Coronary artery (tissue), 2 donors: ENCODE data around the gene FGGY.
"Not testable (repeated sequence)": the region's sequence is repeated elsewhere in the genome, so short reads cannot be mapped to it uniquely, and the experiment has no call there.

ENCODE experiments used
- DNase-seq: peaks from one replicate; pipeline ENCODE4 v3.0.0-alpha.2; 2017; ENCODE audit warnings: low spot score
- H3K27ac ChIP-seq, 2 donors: fragments of 200-600 bp; sonication (generic); one replicate each; pipeline ENCODE4 v1.5.1; 2016 to 2019
- H3K4me3 ChIP-seq: fragments of 200-600 bp; sonication (generic); 2 replicates; pipeline ENCODE4 v1.5.1; 2016; ENCODE audit warnings: mild to moderate bottlenecking, moderate library complexity
- TF ChIP-seq, protein P1 (sequence below): fragments of 200-600 bp; sonication (generic); IDR thresholded peaks from one replicate; pipeline ENCODE4 v1.5.1; 2019; ENCODE audit warnings: antibody characterized with exemption

FGGY gene

DNA sequence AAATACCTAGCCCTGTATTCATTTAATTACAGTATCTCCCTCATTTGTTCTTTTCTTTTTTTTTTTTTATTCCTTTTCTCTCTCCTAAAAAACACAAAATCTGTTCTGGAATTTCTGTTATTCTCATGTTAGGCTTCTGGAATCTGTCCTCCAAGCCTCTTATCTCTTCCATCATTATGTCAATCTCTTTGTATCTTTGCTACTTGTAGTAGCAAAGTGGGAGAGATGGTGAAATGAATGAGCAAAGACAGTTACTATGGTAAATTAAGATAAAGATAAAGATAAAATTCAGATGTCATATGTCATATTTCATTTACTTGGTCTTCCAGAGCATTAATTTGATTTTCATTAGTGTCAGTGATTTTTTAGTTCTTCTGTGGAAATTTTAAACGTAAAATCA lies 155.1 kb downstream of the FGGY start:
- Histone ChIP-seq H3K27ac (no peak overlapping the region), H3K4me3 (no peak overlapping the region)
- DNase-seq, result no peak
- TF ChIP-seq, protein P1, sequence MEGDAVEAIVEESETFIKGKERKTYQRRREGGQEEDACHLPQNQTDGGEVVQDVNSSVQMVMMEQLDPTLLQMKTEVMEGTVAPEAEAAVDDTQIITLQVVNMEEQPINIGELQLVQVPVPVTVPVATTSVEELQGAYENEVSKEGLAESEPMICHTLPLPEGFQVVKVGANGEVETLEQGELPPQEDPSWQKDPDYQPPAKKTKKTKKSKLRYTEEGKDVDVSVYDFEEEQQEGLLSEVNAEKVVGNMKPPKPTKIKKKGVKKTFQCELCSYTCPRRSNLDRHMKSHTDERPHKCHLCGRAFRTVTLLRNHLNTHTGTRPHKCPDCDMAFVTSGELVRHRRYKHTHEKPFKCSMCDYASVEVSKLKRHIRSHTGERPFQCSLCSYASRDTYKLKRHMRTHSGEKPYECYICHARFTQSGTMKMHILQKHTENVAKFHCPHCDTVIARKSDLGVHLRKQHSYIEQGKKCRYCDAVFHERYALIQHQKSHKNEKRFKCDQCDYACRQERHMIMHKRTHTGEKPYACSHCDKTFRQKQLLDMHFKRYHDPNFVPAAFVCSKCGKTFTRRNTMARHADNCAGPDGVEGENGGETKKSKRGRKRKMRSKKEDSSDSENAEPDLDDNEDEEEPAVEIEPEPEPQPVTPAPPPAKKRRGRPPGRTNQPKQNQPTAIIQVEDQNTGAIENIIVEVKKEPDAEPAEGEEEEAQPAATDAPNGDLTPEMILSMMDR, result no peak

DNA sequence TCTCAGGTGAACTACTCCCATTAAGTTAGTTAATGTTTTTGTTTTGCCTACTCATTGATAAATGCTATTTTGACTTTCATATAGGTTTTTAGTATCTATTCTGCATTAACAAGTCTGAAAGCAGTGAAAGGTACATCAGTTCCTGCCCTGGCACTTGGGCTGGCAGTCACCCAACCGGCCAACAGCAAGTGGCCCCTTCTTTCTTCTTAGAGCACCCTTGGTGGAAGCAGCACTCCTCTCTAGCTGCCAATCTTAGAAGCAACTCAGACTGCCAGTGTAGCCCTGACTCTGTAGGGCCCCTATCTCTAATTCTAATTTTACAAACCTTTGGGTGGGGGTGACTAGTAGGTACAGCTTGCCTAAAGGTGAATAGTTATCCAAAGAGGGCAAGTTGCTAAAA lies 155.7 kb downstream of the FGGY start:
- no peak overlapping the region for H3K4me3 ChIP-seq
- DNase-seq, result no peak
- TF ChIP-seq, protein P1, result no peak
- H3K27ac ChIP-seq, result no peak overlapping the region

DNA sequence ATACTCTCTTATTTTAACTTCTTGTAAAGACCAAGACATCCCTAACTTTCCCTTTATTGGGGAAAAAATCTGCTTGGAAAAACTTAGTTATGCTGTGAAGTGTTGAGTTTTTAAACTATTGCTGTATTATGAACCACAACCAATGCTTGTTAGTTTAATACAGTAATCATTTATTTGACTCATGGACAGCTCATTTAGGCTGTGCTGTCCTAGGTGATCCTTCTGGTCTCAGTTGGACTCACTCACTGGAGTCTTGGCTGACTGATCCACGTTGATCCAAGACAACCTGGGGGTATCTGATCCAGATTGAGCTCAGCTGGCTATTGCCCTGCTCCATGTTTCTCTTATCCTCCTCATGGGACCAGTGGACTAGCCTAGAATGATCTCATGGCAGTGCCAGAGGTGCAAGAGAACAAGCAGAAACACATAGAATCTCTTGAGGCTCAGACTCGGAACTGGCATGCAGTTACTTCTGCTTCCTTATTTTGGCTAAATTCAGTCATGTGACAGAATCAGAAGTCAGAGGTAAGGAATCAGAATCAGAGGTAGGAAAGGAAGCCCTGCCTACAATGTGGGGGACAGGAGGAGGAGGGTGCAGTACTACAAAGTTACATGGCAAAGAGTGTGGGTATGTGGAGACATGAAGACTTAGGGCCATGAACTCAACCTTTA lies 156.5 kb downstream of the FGGY start:
- Histone ChIP-seq H3K27ac (no peak overlapping the region), H3K4me3 (no peak overlapping the region)
- TF ChIP-seq, protein P1, result no peak
- DNase-seq, result no peak

DNA sequence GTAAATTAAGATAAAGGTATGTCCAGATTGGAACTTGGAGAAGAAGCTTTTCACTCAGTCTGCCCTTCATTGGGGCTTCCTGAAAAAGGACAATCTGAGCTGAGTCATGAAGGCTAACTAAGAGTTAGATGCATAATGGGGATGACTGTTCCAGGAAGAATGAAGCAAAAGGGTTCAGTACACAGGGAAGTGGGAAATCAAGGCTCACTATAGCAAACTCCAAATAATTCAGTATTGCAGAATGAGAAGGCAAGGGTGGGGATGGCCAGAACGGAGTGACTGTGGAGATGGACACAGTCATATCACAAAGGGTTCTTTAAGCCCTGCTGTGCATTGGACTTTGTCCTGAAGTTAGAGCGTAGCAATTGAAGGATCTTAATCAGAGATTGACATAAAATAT lies 158.3 kb downstream of the FGGY start:
- H3K27ac ChIP-seq, result no peak overlapping the region
- no peak overlapping the region for H3K4me3 ChIP-seq
- TF ChIP-seq, protein P1, result no peak
- no peak for DNase-seq

DNA sequence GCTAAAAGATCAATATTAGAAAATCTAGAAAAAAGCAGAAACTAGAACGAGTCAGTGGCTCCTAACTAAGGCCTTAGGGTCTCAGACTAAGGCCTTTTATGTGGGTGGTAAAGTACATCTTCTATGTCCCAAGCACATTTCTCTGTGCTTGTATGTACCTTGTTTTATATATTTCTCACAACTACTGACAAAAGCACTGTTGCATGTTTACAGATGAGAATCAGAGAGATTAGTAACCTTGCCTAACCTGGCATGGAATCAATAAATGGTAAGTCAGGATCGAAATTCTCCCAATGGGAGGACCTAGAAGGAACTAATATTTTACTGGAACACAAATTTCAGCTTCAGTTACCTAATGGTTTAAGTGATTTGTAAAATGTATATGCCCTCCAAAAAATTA lies 160.9 kb downstream of the FGGY start:
- Histone ChIP-seq H3K27ac (no peak overlapping the region), H3K4me3 (no peak overlapping the region)
- TF ChIP-seq, protein P1, result no peak
- no peak for DNase-seq

DNA sequence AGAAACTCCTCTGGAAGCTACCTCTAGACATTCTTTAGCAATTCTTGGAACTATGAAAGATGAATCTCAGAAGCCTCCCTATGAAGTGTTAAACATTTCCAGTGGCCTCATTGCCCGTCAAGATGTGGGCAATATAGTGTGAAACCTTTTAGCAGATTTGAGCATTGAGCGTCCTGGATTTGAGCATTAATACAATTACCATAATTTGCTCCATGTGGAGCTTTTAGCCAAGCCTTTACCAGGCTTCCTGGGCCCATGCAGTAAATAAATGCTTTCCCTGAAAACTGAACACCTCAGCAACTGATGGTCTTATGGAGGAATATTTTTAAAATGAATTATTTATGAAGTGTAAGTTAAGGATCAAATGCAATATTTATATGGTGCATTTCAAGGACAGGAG lies 162.0 kb downstream of the FGGY start:
- DNase-seq, result no peak
- Histone ChIP-seq H3K4me3 (no peak overlapping the region), H3K27ac (no peak overlapping the region)
- TF ChIP-seq, protein P1, result no peak

DNA sequence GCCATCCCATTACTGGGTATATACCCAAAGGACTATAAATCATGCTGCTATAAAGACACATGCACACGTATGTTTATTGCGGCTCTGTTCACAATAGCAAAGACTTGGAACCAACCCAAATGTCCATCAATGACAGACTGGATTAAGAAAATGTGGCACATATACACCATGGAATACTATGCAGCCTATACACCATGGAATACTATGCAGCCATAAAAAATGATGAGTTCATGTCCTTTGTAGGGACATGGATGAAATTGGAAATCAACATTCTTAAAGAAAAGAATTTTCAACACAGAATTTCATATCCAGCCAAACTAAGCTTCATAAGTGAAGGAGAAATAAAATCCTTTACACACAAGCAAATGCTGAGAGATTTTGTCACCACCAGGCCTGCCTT lies 166.0 kb downstream of the FGGY start:
- DNase-seq, H3K4me3 ChIP-seq: not testable (repeated sequence)

DNA sequence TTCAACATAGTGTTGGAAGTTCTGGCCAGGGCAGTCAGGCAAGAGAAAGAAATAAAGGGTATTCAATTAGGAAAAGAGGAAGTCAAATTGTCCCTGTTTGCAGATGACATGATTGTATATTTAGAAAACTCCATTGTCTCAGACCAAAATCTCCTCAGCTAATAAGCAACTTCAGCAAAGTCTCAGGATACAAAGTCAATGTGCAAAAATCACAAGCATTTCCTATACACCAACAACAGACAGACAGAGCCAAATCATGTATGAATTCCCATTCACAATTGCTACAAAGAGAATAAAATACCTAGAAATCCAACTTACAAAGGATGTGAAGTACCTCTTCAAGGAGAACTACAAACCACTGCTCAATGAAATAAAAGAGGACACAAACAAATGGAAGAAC lies 168.6 kb downstream of the FGGY start:
- DNase-seq, H3K27ac ChIP-seq, H3K4me3 ChIP-seq: not testable (repeated sequence)

More for the DNA sequence above, 166.0 kb downstream of the FGGY start:
- not testable (repeated sequence) for H3K27ac ChIP-seq
